Measurements from ENCODE around the gene EMP1. TPM values are rescaled to one million over a fixed set of nuclear protein-coding genes. Genes with fewer than 3 reads are reported as not detected.

Gene EMP1
- 1,000 to 10,000 TPM in 1 of 2 donors, 100 to 1,000 TPM in 1; 459 to 1,135 TPM for total RNA-seq
- long read RNA-seq, full-length matches to known transcripts: 63 of 160 reads
- long read RNA-seq, partial matches to known transcripts: 89 of 160 reads
- long read RNA-seq, other reads (novel, unspliced or antisense): 8 of 160 reads

- peak; percentile 81 for ATAC-seq
- peak; percentile 90 to 96 for DNase-seq
- intact Hi-C loops (cut with DNase I, micrococcal nuclease): no loop called here
Observed at GRCh38 chr12:13196130-13196921, at the start of gene EMP1. EMP1 (plus strand) TSS chr12:13196726; CDS start chr12:13211511, 14,785 bp downstream.

GRCh38 chr12:13147688-13148484 lies 48.6 kb upstream of the EMP1 start:
- ATAC-seq (no peak), DNase-seq (no peak)
- intact Hi-C loops (cut with DNase I, micrococcal nuclease): no loop called here

- ATAC-seq (no peak), DNase-seq (no peak)
- intact Hi-C loops (cut with DNase I, micrococcal nuclease): no loop called here
Observed at GRCh38 chr12:13148485-13148847, 48.1 kb upstream of the EMP1 start.

GRCh38 chr12:13149411-13149810 lies 47.1 kb upstream of the EMP1 start:
- DNase-seq: no peak
- ATAC-seq: no peak
- intact Hi-C loops (cut with DNase I, micrococcal nuclease): no loop called here

GRCh38 chr12:13152281-13152680 lies 44.2 kb upstream of the EMP1 start:
- DNase-seq (no peak), ATAC-seq (no peak)
- intact Hi-C loops (cut with DNase I, micrococcal nuclease): no loop called here

- ATAC-seq: no peak
- DNase-seq: no peak
- intact Hi-C loops (cut with DNase I, micrococcal nuclease): no loop called here
Observed at GRCh38 chr12:13152756-13153155, 43.8 kb upstream of the EMP1 start.

GRCh38 chr12:13153180-13153579 lies 43.3 kb upstream of the EMP1 start:
- intact Hi-C loops (cut with DNase I, micrococcal nuclease): no loop called here
- ATAC-seq (no peak), DNase-seq (no peak)

GRCh38 chr12:13154027-13154538 lies 42.4 kb upstream of the EMP1 start:
- intact Hi-C loops (cut with DNase I, micrococcal nuclease): no loop called here
- DNase-seq: no peak
- no peak for ATAC-seq

- no peak for DNase-seq
- ATAC-seq: no peak
- intact Hi-C loops (cut with DNase I, micrococcal nuclease): no loop called here
Observed at GRCh38 chr12:13154831-13155230, 41.7 kb upstream of the EMP1 start.

GRCh38 chr12:13156277-13156676 lies 40.2 kb upstream of the EMP1 start:
- DNase-seq (no peak), ATAC-seq (no peak)
- intact Hi-C loops (cut with DNase I, micrococcal nuclease): no loop called here

- intact Hi-C loops (cut with DNase I, micrococcal nuclease): no loop called here
- no peak for ATAC-seq
- DNase-seq: no peak
Observed at GRCh38 chr12:13161172-13161571, 35.4 kb upstream of the EMP1 start.

GRCh38 chr12:13162904-13163303 lies 33.6 kb upstream of the EMP1 start:
- DNase-seq: no peak
- intact Hi-C loops (cut with DNase I, micrococcal nuclease): no loop called here
- no peak for ATAC-seq

GRCh38 chr12:13163868-13164635 lies 32.5 kb upstream of the EMP1 start:
- ATAC-seq (no peak), DNase-seq (no peak)
- intact Hi-C loops (cut with DNase I, micrococcal nuclease): no loop called here

- DNase-seq (no peak), ATAC-seq (no peak)
- intact Hi-C loops (cut with DNase I, micrococcal nuclease): no loop called here
Observed at GRCh38 chr12:13164921-13165616, 31.5 kb upstream of the EMP1 start.

GRCh38 chr12:13165617-13166041 lies 30.9 kb upstream of the EMP1 start:
- peak; percentile 60 to 74 for DNase-seq
- intact Hi-C loops (cut with DNase I, micrococcal nuclease): no loop called here
- ATAC-seq: peak; percentile 92

GRCh38 chr12:13167226-13167625 lies 29.3 kb upstream of the EMP1 start:
- no peak for DNase-seq
- intact Hi-C loops (cut with DNase I, micrococcal nuclease): no loop called here
- peak; percentile 23 for ATAC-seq

- ATAC-seq (no peak), DNase-seq (no peak)
Observed at GRCh38 chr12:13167906-13168305, 28.6 kb upstream of the EMP1 start.

GRCh38 chr12:13169272-13169671 lies 27.3 kb upstream of the EMP1 start:
- no peak for DNase-seq
- intact Hi-C loops (cut with DNase I, micrococcal nuclease): no loop called here
- ATAC-seq: no peak

More at GRCh38 chr12:13167906-13168305, 28.6 kb upstream of the EMP1 start:
- intact Hi-C loops (cut with DNase I, micrococcal nuclease): no loop called here
